ENCODE data around the gene USP51. TPM values are rescaled to one million over a fixed set of nuclear protein-coding genes. Genes with fewer than 3 reads are reported as not detected.
A peak's percentile ranks its signal among the peaks of the same experiment; 100 is the strongest.
"Not testable (repeated sequence)": the region's sequence is repeated elsewhere in the genome, so short reads cannot be mapped to it uniquely, and the experiment has no call there.

USP51 gene
- total and polyA plus RNA-seq, 2 donors: 1.7 to 6.6 TPM

DNA sequence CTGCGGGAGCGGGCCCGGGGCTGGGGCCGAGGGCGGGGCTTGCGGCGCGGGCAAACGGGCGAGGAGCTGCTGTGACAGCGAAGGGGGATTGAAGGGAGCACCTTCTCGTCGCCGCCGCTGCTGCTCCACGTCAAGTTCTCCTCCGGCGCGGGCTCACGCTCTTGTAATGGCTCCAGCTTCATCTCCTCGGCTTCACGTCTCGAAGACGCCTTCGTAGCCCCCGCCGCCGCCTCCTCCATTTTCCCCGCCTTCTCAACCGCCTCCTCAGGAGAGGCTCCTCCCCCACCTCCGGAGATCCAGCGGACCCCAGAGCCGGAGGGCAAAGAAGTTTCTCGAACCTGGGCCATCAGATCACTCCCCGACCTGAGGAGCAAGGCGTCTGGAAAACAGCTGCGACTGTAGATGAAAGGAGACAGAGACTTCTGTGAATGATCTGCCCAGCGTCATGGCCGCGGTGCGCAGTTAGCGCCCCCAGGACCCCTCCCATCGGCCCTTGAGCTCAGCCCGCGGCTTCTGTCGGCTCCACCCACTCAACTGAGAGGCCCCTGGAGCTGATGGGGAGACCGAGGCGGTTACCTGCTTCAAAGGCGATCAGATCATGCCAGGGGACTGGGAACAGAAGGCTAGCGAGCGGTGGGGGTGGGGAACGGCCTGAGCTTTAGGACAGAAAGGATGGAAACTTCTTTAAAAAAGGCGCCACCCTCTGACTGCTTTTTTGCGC is 895 bp downstream of the USP51 start:
- WGBS: under 1% methylated on average over 52 of the region's 54 CpGs
- Histone ChIP-seq H3K36me3 (ENCODE audit: insufficient read depth) (no peaks in the 10 kb centered on the region), H3K4me3 (ENCODE audit: low read depth, low read length) (peak overlapping the region; percentile 67), H3K27ac (ENCODE audit: low read depth) (peak overlapping the region; percentile 94), H3K4me1 (ENCODE audit: insufficient read depth) (no peaks in the 10 kb centered on the region)
- DNase-seq (ENCODE audit: extremely low spot score): peak; percentile 57

DNA sequence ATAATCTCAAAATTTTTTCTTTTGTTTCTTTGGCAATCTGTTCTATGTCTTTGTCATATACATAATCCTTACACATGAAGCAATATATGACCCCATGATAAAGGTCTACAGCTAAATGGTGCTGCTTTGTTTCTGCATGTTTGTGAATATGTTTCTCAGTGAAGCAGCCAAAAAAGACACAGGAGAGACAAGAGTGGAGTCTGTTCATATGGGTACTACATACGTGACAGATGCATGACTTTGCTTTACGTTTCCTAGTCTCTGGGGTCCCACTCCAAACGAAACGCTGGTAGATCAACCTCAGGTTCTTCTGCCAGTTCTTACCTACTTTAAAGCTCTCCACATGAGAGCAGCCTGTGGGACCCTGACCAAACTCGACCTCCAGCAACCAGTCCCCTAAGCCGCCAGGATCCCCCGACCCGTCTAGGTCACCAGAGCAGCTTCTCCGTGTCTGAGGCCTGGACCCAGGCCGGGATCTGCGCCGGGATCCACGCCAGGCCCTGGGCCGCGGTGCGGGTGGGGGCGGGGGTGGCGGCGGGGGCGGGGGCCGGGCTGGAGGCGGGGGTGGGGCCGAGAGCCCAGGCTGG is 1.5 kb downstream of the USP51 start:
- Histone ChIP-seq H3K4me1 (ENCODE audit: insufficient read depth) (no peaks in the 10 kb centered on the region), H3K4me3 (ENCODE audit: low read depth, low read length) (peak overlapping the region; percentile 67), H3K36me3 (ENCODE audit: insufficient read depth) (no peaks in the 10 kb centered on the region), H3K27ac (ENCODE audit: low read depth) (peak overlapping the region; percentile 56)
- 1% methylated on average over 19 of the region's 23 CpGs for WGBS
- peak; percentile 2 for DNase-seq (ENCODE audit: extremely low spot score)

DNA sequence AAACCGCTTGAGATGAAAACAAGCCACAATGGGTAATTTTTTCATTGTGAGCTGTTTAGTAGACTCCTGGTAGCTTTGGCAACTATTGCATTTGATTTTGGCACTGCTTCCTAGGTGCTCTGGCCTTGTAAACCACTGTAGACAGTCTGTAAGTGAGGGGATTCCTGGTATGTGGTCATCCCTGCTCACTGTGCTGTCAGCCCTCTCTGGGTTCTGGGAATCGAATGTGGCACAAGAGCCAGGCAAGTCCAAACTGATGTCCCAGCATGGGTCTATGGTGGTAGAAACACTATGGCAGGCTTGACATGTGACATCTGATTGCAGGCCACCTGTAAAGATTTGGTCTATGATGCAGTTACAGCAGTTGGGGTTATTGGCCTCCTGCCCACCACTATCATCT is 2.5 kb downstream of the USP51 start:
- Histone ChIP-seq H3K27ac (ENCODE audit: low read depth) (no peak overlapping the region), H3K36me3 (ENCODE audit: insufficient read depth) (no peaks in the 10 kb centered on the region), H3K4me3 (ENCODE audit: low read depth, low read length) (no peak overlapping the region), H3K4me1 (ENCODE audit: insufficient read depth) (no peaks in the 10 kb centered on the region)
- WGBS: 81% methylated on average over 2 of the region's 2 CpGs
- DNase-seq (ENCODE audit: extremely low spot score): no peak

DNA sequence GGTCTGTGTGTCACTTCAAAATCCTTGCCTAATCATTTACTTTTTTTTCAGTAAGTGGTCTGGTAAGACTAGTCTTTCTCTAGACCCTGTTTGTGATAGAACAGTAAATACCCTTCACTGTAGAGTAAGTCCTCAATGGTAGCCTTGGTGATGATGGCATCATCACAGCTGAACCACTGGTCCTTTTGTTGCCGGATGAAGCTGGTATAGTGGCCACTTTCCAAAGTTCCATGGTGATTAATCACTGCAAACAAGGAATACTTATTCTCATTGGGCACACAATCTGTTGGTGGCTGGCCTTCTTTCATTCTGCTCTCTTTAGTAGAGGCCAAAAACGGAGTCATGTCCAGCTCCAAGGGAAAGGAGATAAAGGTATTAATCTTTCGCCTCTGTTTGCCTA is 2.9 kb downstream of the USP51 start:
- no peaks in the 10 kb centered on the region for H3K36me3 ChIP-seq (ENCODE audit: insufficient read depth)
- H3K4me1 ChIP-seq (ENCODE audit: insufficient read depth): no peaks in the 10 kb centered on the region
- DNase-seq (ENCODE audit: extremely low spot score): no peak
- H3K27ac ChIP-seq (ENCODE audit: low read depth): no peak overlapping the region
- H3K4me3 ChIP-seq (ENCODE audit: low read depth, low read length): no peak overlapping the region
- WGBS: 71% methylated on average over 3 of the region's 3 CpGs

- no peak for DNase-seq (ENCODE audit: extremely low spot score)
- Histone ChIP-seq H3K4me3 (ENCODE audit: low read depth, low read length) (no peak overlapping the region), H3K27ac (ENCODE audit: low read depth) (no peak overlapping the region), H3K36me3 (ENCODE audit: insufficient read depth) (no peaks in the 10 kb centered on the region), H3K4me1 (ENCODE audit: insufficient read depth) (no peaks in the 10 kb centered on the region)
Measured at GRCh38 chrX:55484948-55485347, 4.7 kb downstream of the USP51 start.

DNA sequence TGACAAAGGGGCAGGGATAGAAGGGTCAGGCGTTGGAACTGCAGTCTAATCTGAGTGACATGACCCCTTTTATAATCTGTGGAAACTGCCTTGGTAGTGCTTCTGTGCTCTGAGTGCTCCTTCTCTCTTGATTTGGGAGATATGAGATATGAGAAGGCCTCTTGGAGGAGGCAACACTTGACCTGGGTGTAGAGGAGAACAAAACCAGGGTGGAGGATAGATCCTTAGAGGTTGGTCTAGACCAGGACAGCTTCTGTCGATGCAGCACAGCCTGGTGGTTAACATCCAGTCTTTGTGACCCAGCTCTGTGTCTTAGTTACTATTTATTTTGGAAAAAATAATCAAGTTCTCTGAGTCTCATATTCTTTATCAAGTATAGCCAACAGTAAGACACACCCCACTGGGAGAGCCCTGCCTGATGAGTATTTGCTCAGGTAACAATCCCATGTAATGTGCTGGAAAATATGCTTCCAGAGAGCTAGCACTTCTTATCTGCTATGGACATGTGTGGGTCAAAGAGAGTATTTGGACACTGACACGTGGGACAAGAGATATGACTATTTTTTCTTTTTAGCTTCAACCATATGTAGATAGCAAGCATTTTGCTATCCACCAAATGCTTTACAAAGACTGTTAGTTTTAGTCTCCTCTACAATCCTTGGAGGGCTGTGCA is 9.1 kb downstream of the USP51 start:
- 73% methylated on average over 3 of the region's 3 CpGs for WGBS
- no peak overlapping the region for H3K4me3 ChIP-seq (ENCODE audit: low read depth, low read length)
- H3K27ac ChIP-seq (ENCODE audit: low read depth): no peak overlapping the region
- H3K36me3 ChIP-seq (ENCODE audit: insufficient read depth): no peaks in the 10 kb centered on the region
- DNase-seq (ENCODE audit: extremely low spot score): no peak
- H3K4me1 ChIP-seq (ENCODE audit: insufficient read depth): no peaks in the 10 kb centered on the region

GRCh38 chrX:55479956-55480355 is 9.7 kb downstream of the USP51 start:
- H3K4me3 ChIP-seq (ENCODE audit: low read depth, low read length); H3K36me3 ChIP-seq (ENCODE audit: insufficient read depth): not testable (repeated sequence)
- WGBS: 89% methylated on average over 4 of the region's 8 CpGs

GRCh38 chrX:55465791-55466190 is 23.9 kb downstream of the USP51 start:
- not testable (repeated sequence) for DNase-seq (ENCODE audit: extremely low spot score); H3K36me3 ChIP-seq (ENCODE audit: insufficient read depth); H3K4me1 ChIP-seq (ENCODE audit: insufficient read depth); H3K4me3 ChIP-seq (ENCODE audit: low read depth, low read length); H3K27ac ChIP-seq (ENCODE audit: low read depth)
- WGBS: no CpG with 5 or more reads among the region's 5 CpGs

More at GRCh38 chrX:55479956-55480355, 9.7 kb downstream of the USP51 start:
- H3K4me1 ChIP-seq (ENCODE audit: insufficient read depth); H3K27ac ChIP-seq (ENCODE audit: low read depth); DNase-seq (ENCODE audit: extremely low spot score): not testable (repeated sequence)

GRCh38 chrX:55465108-55465507 is 24.5 kb downstream of the USP51 start:
- not testable (repeated sequence) for H3K36me3 ChIP-seq (ENCODE audit: insufficient read depth); H3K4me3 ChIP-seq (ENCODE audit: low read depth, low read length); H3K4me1 ChIP-seq (ENCODE audit: insufficient read depth); H3K27ac ChIP-seq (ENCODE audit: low read depth); DNase-seq (ENCODE audit: extremely low spot score)
- WGBS: no CpG with 5 or more reads among the region's 5 CpGs

DNA sequence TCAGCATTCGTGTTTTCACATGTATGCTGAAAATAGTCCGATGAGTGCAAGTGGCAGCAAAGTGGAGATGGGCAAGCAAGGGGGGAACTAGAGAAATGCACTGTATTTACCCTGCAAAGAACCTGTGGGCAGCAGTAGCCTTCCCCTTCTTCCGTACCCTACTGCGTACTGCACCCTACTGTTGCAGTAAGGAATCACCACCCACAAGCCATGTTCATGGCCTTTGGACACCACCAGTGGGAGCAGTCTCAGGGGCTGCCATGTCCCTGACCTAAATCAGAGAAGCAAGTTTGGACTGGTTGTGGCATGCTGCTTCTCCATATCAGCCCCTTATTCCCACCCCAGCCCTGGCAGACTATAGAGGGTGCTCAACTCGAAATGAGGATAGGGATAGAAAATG is 25.6 kb downstream of the USP51 start:
- not testable (repeated sequence) for DNase-seq (ENCODE audit: extremely low spot score); H3K27ac ChIP-seq (ENCODE audit: low read depth); H3K4me3 ChIP-seq (ENCODE audit: low read depth, low read length); H3K4me1 ChIP-seq (ENCODE audit: insufficient read depth); H3K36me3 ChIP-seq (ENCODE audit: insufficient read depth)
- WGBS: no CpG with 5 or more reads among the region's 5 CpGs

DNA sequence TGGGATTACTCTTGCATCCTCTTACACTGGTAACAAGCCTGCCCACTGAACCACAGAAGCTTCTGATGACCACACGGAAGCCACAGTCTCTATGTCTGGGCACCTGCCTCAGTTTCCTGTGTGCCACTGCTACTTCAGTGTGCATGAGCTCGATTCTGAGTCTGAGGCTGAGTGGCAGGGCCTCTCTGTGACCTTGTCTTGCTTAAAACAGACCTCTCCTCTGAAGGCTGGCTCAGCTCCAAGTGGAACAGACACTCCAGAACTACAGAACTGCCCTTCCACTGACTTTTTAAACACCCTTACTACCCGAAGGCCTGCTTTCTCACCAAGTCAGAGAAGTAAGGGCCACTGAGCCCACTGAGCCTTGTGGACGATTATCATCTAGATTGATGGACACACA is 29.7 kb downstream of the USP51 start:
- H3K36me3 ChIP-seq (ENCODE audit: insufficient read depth); DNase-seq (ENCODE audit: extremely low spot score); H3K27ac ChIP-seq (ENCODE audit: low read depth); H3K4me1 ChIP-seq (ENCODE audit: insufficient read depth); H3K4me3 ChIP-seq (ENCODE audit: low read depth, low read length): not testable (repeated sequence)
- no CpG with 5 or more reads among the region's 4 CpGs for WGBS

- not testable (repeated sequence) for H3K27ac ChIP-seq (ENCODE audit: low read depth); H3K4me3 ChIP-seq (ENCODE audit: low read depth, low read length); DNase-seq (ENCODE audit: extremely low spot score); H3K36me3 ChIP-seq (ENCODE audit: insufficient read depth); H3K4me1 ChIP-seq (ENCODE audit: insufficient read depth)
- WGBS: no CpG with 5 or more reads among the region's 5 CpGs
Measured at GRCh38 chrX:55459426-55459825, 30.2 kb downstream of the USP51 start.

DNA sequence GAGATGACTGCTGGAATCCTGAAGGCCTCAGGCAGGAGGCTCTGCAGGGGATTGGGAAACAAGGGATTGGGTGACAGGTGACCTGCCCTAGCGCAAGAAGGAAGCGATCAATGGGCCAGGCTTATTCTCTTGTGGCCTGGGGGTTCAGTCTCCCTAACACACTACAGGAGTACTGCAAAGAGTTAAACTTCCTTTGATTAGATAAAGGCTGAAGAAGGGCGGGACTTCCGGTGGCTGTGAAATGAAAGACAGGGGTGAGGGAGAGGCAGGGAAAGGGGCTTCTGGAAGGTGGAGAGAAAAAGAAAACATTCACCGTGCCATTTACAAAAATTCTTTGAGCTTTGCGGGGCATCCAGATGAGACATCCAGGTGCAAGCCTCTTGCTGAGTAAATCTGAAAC is 33.9 kb downstream of the USP51 start:
- not testable (repeated sequence) for H3K4me3 ChIP-seq (ENCODE audit: low read depth, low read length); H3K36me3 ChIP-seq (ENCODE audit: insufficient read depth); H3K4me1 ChIP-seq (ENCODE audit: insufficient read depth); DNase-seq (ENCODE audit: extremely low spot score); H3K27ac ChIP-seq (ENCODE audit: low read depth)
- WGBS: no CpG with 5 or more reads among the region's 6 CpGs

DNA sequence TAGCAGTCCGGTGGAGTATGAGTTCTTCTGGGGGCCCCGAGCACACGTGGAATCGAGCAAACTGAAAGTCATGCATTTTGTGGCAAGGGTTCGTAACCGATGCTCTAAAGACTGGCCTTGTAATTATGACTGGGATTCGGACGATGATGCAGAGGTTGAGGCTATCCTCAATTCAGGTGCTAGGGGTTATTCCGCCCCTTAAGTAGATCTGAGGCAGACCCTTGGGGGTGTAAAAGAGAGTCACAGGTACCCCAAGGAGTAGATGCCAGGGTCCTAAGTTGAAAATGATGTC is 36.9 kb downstream of the USP51 start:
- no peak overlapping the region for H3K27ac ChIP-seq (ENCODE audit: low read depth)
- WGBS: under 1% methylated on average over 9 of the region's 9 CpGs
- no peaks in the 10 kb centered on the region for H3K36me3 ChIP-seq (ENCODE audit: insufficient read depth)
- H3K4me3 ChIP-seq (ENCODE audit: low read depth, low read length): peak overlapping the region; percentile 60
- no peaks in the 10 kb centered on the region for H3K4me1 ChIP-seq (ENCODE audit: insufficient read depth)
- DNase-seq (ENCODE audit: extremely low spot score): no peak
